RWPE1 (cell line): Measurements from ENCODE around the gene MFNG.

Experiments used
- CTCF ChIA-PET: fragments of 350-600 bp; sonication (Branson Sonifier 250); formaldehyde crosslinking; extraction: SDS; loops from one replicate; lab custom pipeline; 2021; lab: Yijun Ruan, JAX
- POLR2A ChIA-PET: fragments of 400-600 bp; formaldehyde crosslinking; extraction: SDS; loops from one replicate; lab custom pipeline; 2020; ENCODE audit warnings: antibody characterized with exemption; ENCODE audit not compliant: low non-redundant PET; lab: Yijun Ruan, JAX
- DNase-seq: peaks from one replicate; pipeline ENCODE4 v3.0.0; 2012; ENCODE audit warnings: low spot score
- H3K27ac ChIP-seq: fragments of 450-650 bp; 2 replicates; pipeline ENCODE4 v1.5.1; 2017
- CTCF ChIP-seq: fragments of 450-650 bp; conservative IDR thresholded peaks from 2 replicates; pipeline ENCODE4 v1.5.1; 2017; ENCODE audit warnings: low read depth, mild to moderate bottlenecking

Gene MFNG

DNA sequence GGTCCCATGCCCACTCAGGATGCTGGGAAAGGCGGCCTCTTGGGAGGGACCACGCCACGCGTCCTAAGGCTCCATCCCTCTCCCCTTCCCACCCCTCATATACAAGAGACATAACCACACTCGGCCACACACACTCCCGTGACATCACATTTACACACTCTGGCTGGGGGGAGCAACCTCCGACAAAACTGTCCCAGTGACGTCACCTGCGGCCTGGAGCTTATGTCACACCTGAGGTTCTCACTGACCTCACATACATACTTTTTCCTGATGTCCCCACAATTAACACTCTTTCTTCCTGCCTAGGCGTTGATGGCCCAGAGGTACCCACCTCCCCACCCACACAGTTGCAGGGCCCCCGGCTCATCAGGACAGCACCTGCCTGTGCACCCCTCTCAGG, 60.8 kb downstream of the MFNG start:
- no peak for TF ChIP-seq CTCF
- POLR2A ChIA-PET, result no interaction called here
- CTCF ChIA-PET, result no interaction called here
- no peak for DNase-seq
- H3K27ac ChIP-seq, result peak overlapping the region; percentile 61

GRCh38 chr22:37423283-37423682, 62.9 kb downstream of the MFNG start:
- H3K27ac ChIP-seq, result peak overlapping the region; percentile 61
- DNase-seq, result no peak
- CTCF ChIA-PET, result no interaction called here
- POLR2A ChIA-PET, result no interaction called here
- no peak for TF ChIP-seq CTCF

DNA sequence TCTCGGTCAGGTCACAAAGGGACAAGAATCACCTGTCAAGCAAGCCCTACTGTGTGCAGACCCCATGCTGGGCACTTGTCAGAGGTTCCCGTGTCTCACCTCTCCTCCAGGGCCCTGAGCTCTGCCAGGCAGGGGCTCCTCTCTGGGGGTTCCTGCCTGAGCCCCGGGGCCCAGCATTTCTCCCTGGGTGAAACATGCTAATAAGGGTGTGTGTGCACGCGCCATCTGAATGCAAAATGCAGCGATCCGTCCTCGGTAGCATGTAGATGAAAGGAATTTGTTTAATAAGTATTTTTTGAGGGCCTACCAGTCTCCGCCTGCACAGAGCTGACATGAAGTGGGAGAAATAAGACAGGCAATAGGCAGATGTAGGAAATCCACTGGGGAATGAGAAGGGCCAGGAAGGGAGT, 64.7 kb downstream of the MFNG start:
- ChIA-PET CTCF (interaction anchor here (0.6 to 1.5 kb wide), 2 partner anchors 35 to 36 kb away, joined by 3 read pairs; no protein-coding TSS in a partner anchor), POLR2A (no interaction called here)
- no peak for TF ChIP-seq CTCF
- no peak for DNase-seq
- H3K27ac ChIP-seq, result peak overlapping the region; percentile 73

GRCh38 chr22:37420686-37421467, 65.3 kb downstream of the MFNG start:
- ChIA-PET CTCF (interaction anchor here (0.6 to 1.5 kb wide), 3 partner anchors 36 to 141 kb away, joined by 3 to 4 read pairs (median 3); no protein-coding TSS in a partner anchor), POLR2A (no interaction called here)
- DNase-seq, result peak; percentile 31
- no peak for TF ChIP-seq CTCF
- H3K27ac ChIP-seq, result peak overlapping the region; percentile 73

- POLR2A ChIA-PET, result no interaction called here
- peak overlapping the region; percentile 73 for H3K27ac ChIP-seq
- DNase-seq, result peak; percentile 23
- TF ChIP-seq CTCF, result no peak
- CTCF ChIA-PET, result interaction anchor here (0.6 to 1.5 kb wide), 2 partner anchors 36 to 142 kb away, joined by 3 to 4 read pairs; no protein-coding TSS in a partner anchor
These were observed 66.1 kb downstream of the MFNG start for GRCh38 chr22:37419969-37420685.

- CTCF ChIA-PET, result no interaction called here
- H3K27ac ChIP-seq, result peak overlapping the region; percentile 73
- POLR2A ChIA-PET, result no interaction called here
- no peak for TF ChIP-seq CTCF
- DNase-seq, result no peak
These were observed 66.7 kb downstream of the MFNG start for GRCh38 chr22:37419370-37419968.
